K562 (cell line): ENCODE data around the gene HSPA1B. TPM values are rescaled to one million over a fixed set of nuclear protein-coding genes. Genes with fewer than 3 reads are reported as not detected.

Experiments used
- BRF2 ChIP-seq: IDR thresholded peaks from 3 replicates; pipeline ENCODE4 v1.6.1; 2011; ENCODE audit warnings: borderline replicate concordance, mild to moderate bottlenecking; ENCODE audit not compliant: insufficient read length, insufficient read depth
- FOXK2 ChIP-seq, 2 experiments: fragments of 450-650 bp; IDR thresholded peaks in 1 of 2; conservative IDR thresholded peaks in 1 of 2; 2 replicates each; pipeline ENCODE4 v1.6.1; 2016; ENCODE audit warnings: low read depth in 2 of 2, mild to moderate bottlenecking in 1 of 2
- MEF2A ChIP-seq: IDR thresholded peaks from 2 replicates; pipeline ENCODE4 v1.6.1; 2011; ENCODE audit warnings: low read depth, mild to moderate bottlenecking, low read length, moderate library complexity; ENCODE audit not compliant: control insufficient read depth
- MNT ChIP-seq, 2 experiments: fragments of 450-650 bp; conservative IDR thresholded peaks; 2 replicates each; pipeline ENCODE4 v1.6.1; 2017; ENCODE audit warnings: mild to moderate bottlenecking in 2 of 2, moderate library complexity in 2 of 2
- PREB ChIP-seq: sonication (generic); formaldehyde crosslinking; IDR thresholded peaks from 2 replicates; pipeline ENCODE4 v1.8.1; 2023; ENCODE audit warnings: mild to moderate bottlenecking, missing genetic modification reagents
- REST ChIP-seq, 2 experiments: fragments of 450-650 bp; formaldehyde crosslinking in 1 of 2; IDR thresholded peaks; 2 replicates each; pipeline versions ENCODE4 v1.4.0 to v1.6.1; 2014 to 2020; ENCODE audit warnings: mild to moderate bottlenecking in 2 of 2, borderline replicate concordance in 1 of 2, low read depth in 1 of 2
- SP1 ChIP-seq: sonication (generic); formaldehyde crosslinking; IDR thresholded peaks from 2 replicates; pipeline ENCODE4 v1.8.1; 2022; ENCODE audit warnings: mild to moderate bottlenecking, missing genetic modification reagents
- TAF1 ChIP-seq: IDR thresholded peaks from 2 replicates; pipeline ENCODE4 v1.6.1; 2011; ENCODE audit warnings: mild to moderate bottlenecking, low read length, moderate library complexity; ENCODE audit not compliant: insufficient read depth, control insufficient read depth, severe bottlenecking; ENCODE audit errors: extremely low read depth
- ZNF263 ChIP-seq: sonication (generic); formaldehyde crosslinking; IDR thresholded peaks from 2 replicates; pipeline ENCODE4 v1.8.0; 2022; ENCODE audit warnings: mild to moderate bottlenecking, missing genetic modification reagents, borderline replicate concordance
- ZNF639 ChIP-seq, 2 experiments: fragments of 200-800 bp in 1 of 2; sonication (Bioruptor generic) in 1 of 2; sonication (generic) in 1 of 2; formaldehyde crosslinking in 1 of 2; IDR thresholded peaks in 1 of 2; conservative IDR thresholded peaks in 1 of 2; 2 replicates each; pipeline versions ENCODE4 v1.5.0 to v1.6.1; 2016 to 2020; ENCODE audit warnings: missing compliant biosample characterization in 1 of 2, missing genetic modification characterization in 1 of 2, missing genetic modification reagents in 1 of 2
- polyA plus RNA-seq, 8 experiments: library from polyadenylated mRNA; depleted of rRNA in 4 of 8; stranded (reverse) in 5 of 8; unstranded in 3 of 8; fragments of >200 nt; fragmentation: Nextera tagmentation in 2 of 8; fragmentation: Illumina TruSeq in 1 of 8; extraction: Ambion mirVana in 2 of 8; extraction: Trizol in 1 of 8; gene quantifications; 2 replicates each; pipeline versions ENCODE4 v1.2.1 to v1.2.3, GENCODE V29; 2011 to 2014; ENCODE audit warnings: inconsistent platforms in 1 of 8, missing spikeins in 1 of 8
- total RNA-seq, 7 experiments: library from RNA; depleted of rRNA in 6 of 7; stranded (reverse); fragments of >200 nt in 6 of 7; fragmentation: Illumina TruSeq in 2 of 7; extraction: Trizol in 2 of 7; gene quantifications; 2 replicates each; pipeline versions ENCODE4 v1.2.1 to v1.2.3, GENCODE V29; 2011 to 2021; ENCODE audit warnings: low replicate concordance in 1 of 7

Gene HSPA1B
- total and polyA plus RNA-seq, 9 of the 15 experiments (the other 6 are each of a cell fraction or from before 2014, with no cell fraction given) = 0.27 to 227 (median 51.2) TPM

- TF ChIP-seq MNT (conservative IDR thresholded peaks at IDR 0.05) = no peak
- TF ChIP-seq SP1 (CRISPR knock-in tag) = peak; percentile 96
- TF ChIP-seq PREB (CRISPR knock-in tag) = peak; percentile 17; the same call in 1 of the 2 replicates
- peak; percentile 82 for TF ChIP-seq ZNF263 (CRISPR knock-in tag)
- TF ChIP-seq ZNF639 (CRISPR knock-in tag; conservative IDR thresholded peaks at IDR 0.05 in 1 of 2, IDR thresholded peaks at IDR 0.05 in 1 of 2) = peak in 1 of 2 experiments; percentile 89; a peak in 2 of 4 replicates
- no peak for TF ChIP-seq BRF2
- peak in 1 of 2 experiments; percentile 83; a peak in 3 of 4 replicates for TF ChIP-seq FOXK2 (conservative IDR thresholded peaks at IDR 0.05 in 1 of 2, IDR thresholded peaks at IDR 0.05 in 1 of 2; ENCODE audit: low read depth in 2 of 2)
- peak; percentile 87 for TF ChIP-seq TAF1
- peak; percentile 25; the same call in 1 of the 2 replicates for TF ChIP-seq REST (IDR thresholded peaks at IDR 0.05; ENCODE audit: borderline replicate concordance)
- peak; percentile 86 for TF ChIP-seq REST (CRISPR knock-in tag; IDR thresholded peaks at IDR 0.05; ENCODE audit: low read depth)
- TF ChIP-seq MEF2A = no peak
Observed at GRCh38 chr6:31806470-31807272, 20.9 kb upstream of the HSPA1B start, which contains the start of gene LSM2 (continued).
